LNCaP clone FGC (cell line): ENCODE measurements around the gene TMEM131L.
"Not testable (repeated sequence)": the region's sequence is repeated elsewhere in the genome, so short reads cannot be mapped to it uniquely, and the experiment has no call there.

Source experiments
- DNase-seq: peaks from one replicate; pipeline ENCODE4 v3.0.0-alpha.2; 2011; ENCODE audit warnings: low read depth
- H3K4me3 ChIP-seq: 2 replicates; pipeline ENCODE4 v1.5.1; 2011; ENCODE audit warnings: mild to moderate bottlenecking, low read depth, low read length, control low read depth
- TF ChIP-seq, protein P1 (sequence below): IDR thresholded peaks from 2 replicates; pipeline ENCODE4 v1.5.1; 2012; ENCODE audit warnings: mild to moderate bottlenecking; ENCODE audit not compliant: control insufficient read depth, insufficient read depth; ENCODE audit errors: extremely low read depth

Gene TMEM131L

DNA sequence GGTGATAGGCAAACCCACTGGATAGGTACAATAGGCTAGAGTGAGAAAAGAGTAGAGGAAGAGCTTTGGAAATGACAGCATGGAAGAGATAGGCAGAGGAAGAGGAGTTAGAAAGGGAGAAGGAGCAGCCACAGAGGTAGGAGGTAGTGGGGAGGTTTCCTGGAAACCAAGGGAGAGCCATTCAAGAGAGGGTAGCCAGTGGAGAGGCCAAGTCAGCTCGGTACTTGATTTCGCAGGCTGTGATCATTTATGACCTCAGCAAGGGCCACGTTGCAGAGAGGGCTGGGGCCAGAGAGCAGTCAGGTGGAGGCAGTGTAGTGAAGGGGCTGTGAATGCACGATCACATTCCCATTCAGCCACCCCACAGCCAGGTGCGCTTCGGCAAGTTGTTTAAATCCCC lies 76.0 kb downstream of the TMEM131L start:
- no peak overlapping the region for H3K4me3 ChIP-seq
- TF ChIP-seq, protein P1, sequence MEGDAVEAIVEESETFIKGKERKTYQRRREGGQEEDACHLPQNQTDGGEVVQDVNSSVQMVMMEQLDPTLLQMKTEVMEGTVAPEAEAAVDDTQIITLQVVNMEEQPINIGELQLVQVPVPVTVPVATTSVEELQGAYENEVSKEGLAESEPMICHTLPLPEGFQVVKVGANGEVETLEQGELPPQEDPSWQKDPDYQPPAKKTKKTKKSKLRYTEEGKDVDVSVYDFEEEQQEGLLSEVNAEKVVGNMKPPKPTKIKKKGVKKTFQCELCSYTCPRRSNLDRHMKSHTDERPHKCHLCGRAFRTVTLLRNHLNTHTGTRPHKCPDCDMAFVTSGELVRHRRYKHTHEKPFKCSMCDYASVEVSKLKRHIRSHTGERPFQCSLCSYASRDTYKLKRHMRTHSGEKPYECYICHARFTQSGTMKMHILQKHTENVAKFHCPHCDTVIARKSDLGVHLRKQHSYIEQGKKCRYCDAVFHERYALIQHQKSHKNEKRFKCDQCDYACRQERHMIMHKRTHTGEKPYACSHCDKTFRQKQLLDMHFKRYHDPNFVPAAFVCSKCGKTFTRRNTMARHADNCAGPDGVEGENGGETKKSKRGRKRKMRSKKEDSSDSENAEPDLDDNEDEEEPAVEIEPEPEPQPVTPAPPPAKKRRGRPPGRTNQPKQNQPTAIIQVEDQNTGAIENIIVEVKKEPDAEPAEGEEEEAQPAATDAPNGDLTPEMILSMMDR, result no peak
- no peak for DNase-seq

- H3K4me3 ChIP-seq, result no peak overlapping the region
- DNase-seq, result no peak
- TF ChIP-seq, protein P1, result no peak
These were observed 76.7 kb downstream of the TMEM131L start for GRCh38 chr4:153542834-153543233.

- TF ChIP-seq, protein P1, result no peak
- H3K4me3 ChIP-seq, result no peak overlapping the region
- DNase-seq, result no peak
These were observed 77.2 kb downstream of the TMEM131L start for GRCh38 chr4:153543351-153543750.

DNA sequence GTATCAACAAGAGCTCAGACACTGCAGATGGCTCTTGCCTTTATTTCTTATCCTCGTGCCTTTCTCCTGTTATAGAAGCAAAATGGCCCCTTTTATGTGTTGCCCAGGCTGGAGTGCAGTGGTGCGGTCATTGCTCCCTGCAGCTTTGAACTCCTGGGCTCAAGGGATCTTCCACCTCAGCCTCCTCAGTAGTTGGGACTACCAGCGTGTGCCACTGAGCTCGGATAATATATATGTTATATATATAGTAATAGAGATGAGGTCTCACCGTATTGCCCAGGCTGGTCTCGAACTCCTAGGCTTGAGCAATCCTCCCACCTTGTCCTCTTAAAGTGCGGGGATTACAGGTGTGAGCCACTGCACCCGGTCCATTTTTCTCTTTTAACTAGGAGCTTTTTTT lies 79.7 kb downstream of the TMEM131L start:
- no peak overlapping the region for H3K4me3 ChIP-seq
- no peak for DNase-seq
- TF ChIP-seq, protein P1, result no peak

DNA sequence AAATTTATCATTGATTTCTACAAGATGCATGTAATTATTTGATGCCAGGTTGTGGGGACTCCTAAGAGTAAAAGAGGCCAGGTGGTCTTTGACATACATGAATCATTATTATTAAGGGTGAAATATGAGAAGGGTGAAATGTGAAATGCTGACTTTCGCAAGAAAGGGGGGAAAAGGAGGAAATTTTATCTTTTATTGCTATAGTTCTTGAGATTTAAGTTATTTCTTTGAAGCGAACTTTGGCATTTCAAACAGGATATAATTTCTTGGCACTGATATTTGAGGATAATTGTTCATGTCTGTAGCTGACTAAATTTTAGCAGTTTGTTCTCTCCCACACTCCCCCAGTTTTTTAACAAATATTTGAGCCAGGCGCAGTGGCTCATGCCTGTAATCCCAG lies 80.1 kb downstream of the TMEM131L start:
- no peak overlapping the region for H3K4me3 ChIP-seq
- DNase-seq, result no peak
- TF ChIP-seq, protein P1, result no peak

GRCh38 chr4:153547520-153547919 lies 81.4 kb downstream of the TMEM131L start:
- no peak overlapping the region for H3K4me3 ChIP-seq
- TF ChIP-seq, protein P1, result no peak
- DNase-seq, result no peak

DNA sequence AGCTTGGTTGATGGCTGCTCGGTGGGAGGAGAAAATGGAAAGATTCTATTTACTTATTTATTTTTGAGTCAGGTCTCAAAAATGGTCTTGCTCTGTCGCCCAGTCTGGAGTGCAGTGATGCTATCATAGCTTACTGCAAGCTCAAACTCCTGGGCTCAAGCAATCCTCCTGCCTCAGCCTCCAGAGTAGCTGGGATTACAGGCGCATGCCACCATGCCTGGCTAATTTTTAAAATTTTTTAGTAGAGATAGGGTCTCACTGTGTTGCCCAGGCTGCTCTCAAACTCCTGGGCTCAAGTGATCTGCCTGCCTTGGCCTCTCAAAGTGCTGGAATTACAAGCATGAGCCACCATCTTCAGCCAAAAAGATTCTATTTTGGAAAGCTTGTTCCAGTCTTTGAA lies 82.7 kb downstream of the TMEM131L start:
- not testable (repeated sequence) for DNase-seq, H3K4me3 ChIP-seq
